ENCODE data around the gene TMEM121B.
"Not testable (repeated sequence)": the region's sequence is repeated elsewhere in the genome, so short reads cannot be mapped to it uniquely, and the experiment has no call there.

The TMEM121B gene

DNA sequence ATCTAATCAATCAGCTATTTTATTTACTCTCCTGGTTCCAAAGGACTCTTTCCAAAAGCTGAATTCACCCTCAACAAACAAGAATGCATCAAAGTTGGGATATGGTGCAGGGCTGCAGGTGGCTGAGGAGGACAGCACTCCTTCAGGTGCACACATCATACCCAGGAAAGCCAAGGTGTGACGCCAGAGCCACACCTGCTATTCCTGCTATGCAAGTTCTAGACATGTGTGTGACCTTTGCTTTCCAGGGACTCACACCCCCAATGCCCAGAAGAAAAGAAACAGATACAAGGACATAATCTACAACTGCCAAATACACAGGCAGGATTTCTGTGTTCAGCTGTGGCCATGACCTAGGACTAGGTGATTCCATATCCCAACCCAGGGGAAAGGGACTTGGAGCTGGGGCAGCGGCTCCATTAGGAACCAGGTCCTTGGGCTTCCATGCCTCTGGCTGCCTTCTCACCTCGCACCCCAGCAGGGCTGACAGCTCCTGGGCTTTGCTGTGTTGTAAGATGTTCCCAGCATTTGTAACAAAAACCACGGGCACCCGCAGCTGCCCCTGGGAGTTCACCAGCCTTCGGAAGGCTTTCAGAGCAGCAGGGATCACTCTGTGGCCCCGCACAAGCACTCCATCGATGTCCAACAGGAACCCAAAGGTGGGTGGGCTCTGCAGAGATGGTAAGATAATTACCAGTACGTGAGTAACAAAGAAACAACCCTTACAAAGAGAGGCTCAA lies 28.1 kb upstream of the TMEM121B start:
- Histone ChIP-seq H4K20me1 (ENCODE audit: insufficient read depth, low read length, poor library complexity, severe bottlenecking) (peaks cover 38% of the 10 kb centered on the region), H3K36me3 (ENCODE audit: insufficient read depth, low read length) (peaks cover 42% of the 10 kb centered on the region; the same call in 1 of the 2 replicates), H3K9ac (ENCODE audit: low read depth, low read length, poor library complexity, severe bottlenecking) (no peak overlapping the region), H3K4me3 (ENCODE audit: low read length, poor library complexity, severe bottlenecking) (no peak overlapping the region), H3K9me2 (replicated peaks; ENCODE audit: low read depth, low read length) (no peaks in the 10 kb centered on the region), H2AFZ (ENCODE audit: low read length) (no peak overlapping the region), H3K9me3 (ENCODE audit: insufficient read depth, low read depth, low read length) (no peaks in the 10 kb centered on the region), H3K79me2 (ENCODE audit: insufficient read depth, low read length) (peaks cover 70% of the 10 kb centered on the region), H3F3A (ENCODE audit: low read depth) (no peaks in the 10 kb centered on the region), H3K27me3 (ENCODE audit: insufficient read depth, low read length, poor library complexity, severe bottlenecking) (no peaks in the 10 kb centered on the region), H3K4me2 (ENCODE audit: low read depth, low read length, poor library complexity, severe bottlenecking) (no peak overlapping the region), H3K4me1 (ENCODE audit: insufficient read depth, low read length, poor library complexity, severe bottlenecking) (peaks cover 24% of the 10 kb centered on the region)
- no peak for TF ChIP-seq EZH2phosphoT487 (IDR thresholded peaks at IDR 0.05; ENCODE audit: borderline replicate concordance)
- TF ChIP-seq, protein P1, sequence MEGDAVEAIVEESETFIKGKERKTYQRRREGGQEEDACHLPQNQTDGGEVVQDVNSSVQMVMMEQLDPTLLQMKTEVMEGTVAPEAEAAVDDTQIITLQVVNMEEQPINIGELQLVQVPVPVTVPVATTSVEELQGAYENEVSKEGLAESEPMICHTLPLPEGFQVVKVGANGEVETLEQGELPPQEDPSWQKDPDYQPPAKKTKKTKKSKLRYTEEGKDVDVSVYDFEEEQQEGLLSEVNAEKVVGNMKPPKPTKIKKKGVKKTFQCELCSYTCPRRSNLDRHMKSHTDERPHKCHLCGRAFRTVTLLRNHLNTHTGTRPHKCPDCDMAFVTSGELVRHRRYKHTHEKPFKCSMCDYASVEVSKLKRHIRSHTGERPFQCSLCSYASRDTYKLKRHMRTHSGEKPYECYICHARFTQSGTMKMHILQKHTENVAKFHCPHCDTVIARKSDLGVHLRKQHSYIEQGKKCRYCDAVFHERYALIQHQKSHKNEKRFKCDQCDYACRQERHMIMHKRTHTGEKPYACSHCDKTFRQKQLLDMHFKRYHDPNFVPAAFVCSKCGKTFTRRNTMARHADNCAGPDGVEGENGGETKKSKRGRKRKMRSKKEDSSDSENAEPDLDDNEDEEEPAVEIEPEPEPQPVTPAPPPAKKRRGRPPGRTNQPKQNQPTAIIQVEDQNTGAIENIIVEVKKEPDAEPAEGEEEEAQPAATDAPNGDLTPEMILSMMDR (conservative IDR thresholded peaks at IDR 0.05; ENCODE audit: low read length), result no peak

DNA sequence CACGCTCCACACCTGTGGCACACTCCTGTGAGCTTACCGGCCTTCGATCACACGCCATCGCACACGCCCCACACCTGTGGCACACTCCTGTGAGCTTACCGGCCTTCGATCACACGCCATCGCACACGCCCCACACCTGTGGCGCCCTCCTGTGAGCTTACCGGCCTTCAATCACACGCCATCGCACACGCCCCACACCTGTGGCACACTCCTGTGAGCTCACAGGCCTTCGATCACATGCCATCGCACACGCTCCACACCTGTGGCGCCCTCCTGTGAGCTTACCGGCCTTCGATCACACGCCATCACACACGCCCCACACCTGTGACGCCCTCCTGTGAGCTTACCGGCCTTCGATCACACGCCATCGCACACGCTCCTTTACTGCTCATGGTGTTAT lies 26.3 kb upstream of the TMEM121B start:
- Histone ChIP-seq H4K20me1 (ENCODE audit: insufficient read depth, low read length, poor library complexity, severe bottlenecking) (peaks cover 25% of the 10 kb centered on the region), H3K79me2 (ENCODE audit: insufficient read depth, low read length) (peaks cover 52% of the 10 kb centered on the region), H3K36me3 (ENCODE audit: insufficient read depth, low read length) (peaks cover 60% of the 10 kb centered on the region; the same call in 1 of the 2 replicates), H3K4me1 (ENCODE audit: insufficient read depth, low read length, poor library complexity, severe bottlenecking) (peaks cover 11% of the 10 kb centered on the region)
- not testable (repeated sequence) for H3F3A ChIP-seq (ENCODE audit: low read depth); H3K4me3 ChIP-seq (ENCODE audit: low read length, poor library complexity, severe bottlenecking); H3K9ac ChIP-seq (ENCODE audit: low read depth, low read length, poor library complexity, severe bottlenecking); H3K27me3 ChIP-seq (ENCODE audit: insufficient read depth, low read length, poor library complexity, severe bottlenecking); H3K9me2 ChIP-seq (replicated peaks; ENCODE audit: low read depth, low read length); H3K4me2 ChIP-seq (ENCODE audit: low read depth, low read length, poor library complexity, severe bottlenecking); H3K9me3 ChIP-seq (ENCODE audit: insufficient read depth, low read depth, low read length); H2AFZ ChIP-seq (ENCODE audit: low read length)

DNA sequence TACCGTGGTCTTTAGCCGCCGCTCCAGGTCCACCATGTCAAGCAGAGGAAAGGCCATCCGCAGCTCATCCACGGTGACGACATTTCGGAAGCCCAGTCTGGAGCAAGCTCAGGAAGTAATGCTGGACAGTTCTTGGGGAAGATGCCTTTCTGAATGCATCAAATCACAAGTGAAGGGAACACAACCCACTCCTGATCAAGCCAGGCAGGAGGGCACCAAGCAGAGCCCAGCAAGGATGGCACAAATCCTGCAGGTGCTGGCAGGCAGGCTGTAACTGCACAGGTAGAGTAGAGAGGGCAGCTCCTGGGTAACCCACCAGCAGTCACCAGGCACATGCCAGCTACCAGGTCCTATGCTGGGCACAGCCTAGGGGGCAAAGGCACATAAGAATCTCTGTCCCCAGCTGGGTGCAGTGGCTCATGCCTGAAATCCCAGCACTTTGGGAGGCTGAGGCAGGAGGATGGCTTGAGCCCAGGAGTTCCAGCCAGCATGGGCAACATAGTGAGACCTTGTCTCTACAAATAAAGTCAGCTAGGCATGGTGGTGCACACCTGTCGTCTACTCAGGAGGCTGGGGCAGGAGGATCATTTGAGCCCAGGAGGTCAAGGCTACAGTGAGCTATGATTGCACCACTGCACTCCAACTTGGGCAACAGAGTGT lies 24.0 kb upstream of the TMEM121B start:
- Histone ChIP-seq H3K9me2 (replicated peaks; ENCODE audit: low read depth, low read length) (no peaks in the 10 kb centered on the region), H3K4me3 (ENCODE audit: low read length, poor library complexity, severe bottlenecking) (no peak overlapping the region), H3K9me3 (ENCODE audit: insufficient read depth, low read depth, low read length) (no peaks in the 10 kb centered on the region), H2AFZ (ENCODE audit: low read length) (no peak overlapping the region), H3K9ac (ENCODE audit: low read depth, low read length, poor library complexity, severe bottlenecking) (no peak overlapping the region), H4K20me1 (ENCODE audit: insufficient read depth, low read length, poor library complexity, severe bottlenecking) (peaks cover 8% of the 10 kb centered on the region), H3K4me1 (ENCODE audit: insufficient read depth, low read length, poor library complexity, severe bottlenecking) (no peaks in the 10 kb centered on the region), H3K79me2 (ENCODE audit: insufficient read depth, low read length) (peaks cover 29% of the 10 kb centered on the region; the same call in 1 of the 2 replicates), H3F3A (ENCODE audit: low read depth) (no peaks in the 10 kb centered on the region), H3K27me3 (ENCODE audit: insufficient read depth, low read length, poor library complexity, severe bottlenecking) (no peaks in the 10 kb centered on the region), H3K36me3 (ENCODE audit: insufficient read depth, low read length) (peaks cover 83% of the 10 kb centered on the region; the same call in 1 of the 2 replicates), H3K4me2 (ENCODE audit: low read depth, low read length, poor library complexity, severe bottlenecking) (no peak overlapping the region)
- TF ChIP-seq EZH2phosphoT487 (IDR thresholded peaks at IDR 0.05; ENCODE audit: borderline replicate concordance), result no peak
- TF ChIP-seq, protein P1 (conservative IDR thresholded peaks at IDR 0.05; ENCODE audit: low read length), result no peak
